ENCODE data around the gene ZMYND12. TPM values are rescaled to one million over a fixed set of nuclear protein-coding genes. Genes with fewer than 3 reads are reported as not detected.

Gene ZMYND12
- total RNA-seq, 1 donor, result 3.3 TPM

DNA sequence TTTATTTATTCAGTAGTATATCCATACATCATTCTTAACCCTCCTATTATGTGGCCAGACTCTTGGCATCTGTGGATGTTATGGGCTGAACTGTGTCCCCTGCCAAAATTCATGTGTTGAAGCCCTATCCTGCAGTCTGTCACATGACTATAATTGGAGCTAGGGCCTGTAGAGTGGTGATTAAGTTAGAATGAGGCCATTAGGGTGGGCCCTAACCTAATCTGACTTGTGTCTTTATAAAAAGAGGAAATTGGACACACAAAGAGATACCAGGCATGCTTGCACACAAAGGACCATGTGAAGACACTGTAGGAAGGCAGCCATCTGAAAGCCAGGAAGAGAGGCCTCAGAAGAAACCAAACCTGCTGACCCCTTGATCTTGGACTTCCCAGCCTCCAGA lies 6.6 kb downstream of the ZMYND12 start:
- Histone ChIP-seq H3K79me2 (ENCODE audit: insufficient read depth, low read length) (no peaks in the 10 kb centered on the region), H3K4me3 (ENCODE audit: insufficient read depth, low read length) (no peak overlapping the region), H3K27me3 (ENCODE audit: insufficient read depth, low read length) (no peaks in the 10 kb centered on the region), H3K27ac (ENCODE audit: low read depth, low read length) (no peak overlapping the region), H2AFZ (ENCODE audit: low read length) (no peak overlapping the region), H3K9me3 (ENCODE audit: low read depth, low read length) (no peaks in the 10 kb centered on the region), H3K4me2 (ENCODE audit: insufficient read depth, low read length) (no peak overlapping the region), H3K4me1 (ENCODE audit: insufficient read depth, low read length) (no peaks in the 10 kb centered on the region), H3K36me3 (ENCODE audit: insufficient read depth, low read length) (no peaks in the 10 kb centered on the region), H4K20me1 (ENCODE audit: insufficient read depth, low read length) (no peaks in the 10 kb centered on the region)
- no peak for DNase-seq (ENCODE audit: insufficient read length, low spot score, missing footprints)
- TF ChIP-seq, protein P1, sequence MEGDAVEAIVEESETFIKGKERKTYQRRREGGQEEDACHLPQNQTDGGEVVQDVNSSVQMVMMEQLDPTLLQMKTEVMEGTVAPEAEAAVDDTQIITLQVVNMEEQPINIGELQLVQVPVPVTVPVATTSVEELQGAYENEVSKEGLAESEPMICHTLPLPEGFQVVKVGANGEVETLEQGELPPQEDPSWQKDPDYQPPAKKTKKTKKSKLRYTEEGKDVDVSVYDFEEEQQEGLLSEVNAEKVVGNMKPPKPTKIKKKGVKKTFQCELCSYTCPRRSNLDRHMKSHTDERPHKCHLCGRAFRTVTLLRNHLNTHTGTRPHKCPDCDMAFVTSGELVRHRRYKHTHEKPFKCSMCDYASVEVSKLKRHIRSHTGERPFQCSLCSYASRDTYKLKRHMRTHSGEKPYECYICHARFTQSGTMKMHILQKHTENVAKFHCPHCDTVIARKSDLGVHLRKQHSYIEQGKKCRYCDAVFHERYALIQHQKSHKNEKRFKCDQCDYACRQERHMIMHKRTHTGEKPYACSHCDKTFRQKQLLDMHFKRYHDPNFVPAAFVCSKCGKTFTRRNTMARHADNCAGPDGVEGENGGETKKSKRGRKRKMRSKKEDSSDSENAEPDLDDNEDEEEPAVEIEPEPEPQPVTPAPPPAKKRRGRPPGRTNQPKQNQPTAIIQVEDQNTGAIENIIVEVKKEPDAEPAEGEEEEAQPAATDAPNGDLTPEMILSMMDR (IDR thresholded peaks at IDR 0.05; ENCODE audit: extremely low read depth, low read depth, low read length), result no peak

DNA sequence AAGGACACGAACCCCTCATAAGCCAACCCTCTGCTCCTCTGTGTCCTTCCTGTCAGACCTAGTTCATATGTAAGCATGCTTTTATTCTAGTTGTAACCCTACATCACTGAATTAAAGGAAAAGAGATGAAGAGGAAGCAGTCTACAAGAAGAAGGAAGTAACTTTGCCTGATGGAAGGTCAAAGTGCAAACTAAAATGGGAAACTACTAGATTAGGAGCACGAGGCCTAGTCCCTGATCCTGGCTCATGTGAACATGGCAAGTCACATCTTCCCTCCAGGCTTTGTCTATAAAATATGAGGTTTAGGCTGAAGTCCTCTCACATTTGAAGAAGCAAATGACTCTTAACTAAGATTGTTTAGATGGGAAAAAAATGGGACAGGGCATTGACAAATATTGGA lies 13.2 kb downstream of the ZMYND12 start:
- no peaks in the 10 kb centered on the region for H3K36me3 ChIP-seq (ENCODE audit: insufficient read depth, low read length)
- no peaks in the 10 kb centered on the region for H4K20me1 ChIP-seq (ENCODE audit: insufficient read depth, low read length)
- no peaks in the 10 kb centered on the region for H3K79me2 ChIP-seq (ENCODE audit: insufficient read depth, low read length)
- no peak overlapping the region for H3K4me3 ChIP-seq (ENCODE audit: insufficient read depth, low read length)
- TF ChIP-seq, protein P1 (IDR thresholded peaks at IDR 0.05; ENCODE audit: extremely low read depth, low read depth, low read length), result no peak
- no peaks in the 10 kb centered on the region for H3K9me3 ChIP-seq (ENCODE audit: low read depth, low read length)
- no peak overlapping the region for H3K27ac ChIP-seq (ENCODE audit: low read depth, low read length)
- no peak overlapping the region for H3K4me2 ChIP-seq (ENCODE audit: insufficient read depth, low read length)
- no peak overlapping the region for H2AFZ ChIP-seq (ENCODE audit: low read length)
- H3K27me3 ChIP-seq (ENCODE audit: insufficient read depth, low read length), result no peaks in the 10 kb centered on the region
- DNase-seq (ENCODE audit: insufficient read length, low spot score, missing footprints), result no peak
- H3K4me1 ChIP-seq (ENCODE audit: insufficient read depth, low read length), result peaks cover 5% of the 10 kb centered on the region

DNA sequence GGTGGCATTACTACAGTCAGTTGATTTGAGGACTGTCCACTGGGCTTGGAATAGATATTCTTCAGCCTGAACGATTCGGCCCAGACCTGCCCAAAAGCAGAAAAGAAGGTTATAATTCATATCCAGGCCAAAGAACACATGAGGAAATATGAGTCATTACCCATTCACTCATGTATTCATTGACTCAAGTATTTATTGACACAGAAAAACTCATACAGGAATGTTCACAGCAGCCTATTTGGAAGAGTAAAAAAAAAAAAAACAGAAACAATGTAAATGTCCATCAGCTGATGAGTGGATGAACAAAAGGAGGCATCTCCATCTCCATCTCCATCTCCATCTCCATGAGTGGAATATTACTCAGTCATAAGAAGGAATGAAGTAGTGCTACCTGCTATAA lies 15.9 kb downstream of the ZMYND12 start:
- H3K4me1 ChIP-seq (ENCODE audit: insufficient read depth, low read length), result peaks cover 5% of the 10 kb centered on the region
- H3K4me3 ChIP-seq (ENCODE audit: insufficient read depth, low read length), result no peak overlapping the region
- no peak overlapping the region for H3K27ac ChIP-seq (ENCODE audit: low read depth, low read length)
- DNase-seq (ENCODE audit: insufficient read length, low spot score, missing footprints), result peak; percentile 93
- no peaks in the 10 kb centered on the region for H3K9me3 ChIP-seq (ENCODE audit: low read depth, low read length)
- no peaks in the 10 kb centered on the region for H3K36me3 ChIP-seq (ENCODE audit: insufficient read depth, low read length)
- H3K4me2 ChIP-seq (ENCODE audit: insufficient read depth, low read length), result no peak overlapping the region
- H4K20me1 ChIP-seq (ENCODE audit: insufficient read depth, low read length), result no peaks in the 10 kb centered on the region
- H2AFZ ChIP-seq (ENCODE audit: low read length), result no peak overlapping the region
- no peaks in the 10 kb centered on the region for H3K79me2 ChIP-seq (ENCODE audit: insufficient read depth, low read length)
- TF ChIP-seq, protein P1 (IDR thresholded peaks at IDR 0.05; ENCODE audit: extremely low read depth, low read depth, low read length), result no peak
- H3K27me3 ChIP-seq (ENCODE audit: insufficient read depth, low read length), result no peaks in the 10 kb centered on the region

DNA sequence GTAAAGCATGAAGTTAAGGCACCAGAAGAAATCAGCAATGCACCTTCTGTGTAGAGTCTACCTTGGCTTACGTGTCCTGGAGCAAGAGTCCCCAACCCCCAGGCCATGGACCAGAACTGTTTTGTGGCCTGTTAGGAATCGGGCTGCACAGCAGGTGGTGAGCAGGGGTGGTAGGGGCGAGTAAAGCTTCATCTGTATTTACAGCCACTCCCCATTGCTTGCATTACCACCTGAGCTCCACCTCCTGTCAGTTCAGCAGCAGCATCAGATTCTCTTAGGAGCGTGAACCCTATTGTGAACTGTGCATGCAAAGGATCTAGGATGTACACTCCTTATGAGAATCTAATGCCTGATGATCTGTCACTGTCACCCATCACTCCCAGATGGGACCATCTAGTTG lies 21.5 kb downstream of the ZMYND12 start:
- no peak overlapping the region for H3K27ac ChIP-seq (ENCODE audit: low read depth, low read length)
- no peak for DNase-seq (ENCODE audit: insufficient read length, low spot score, missing footprints)
- TF ChIP-seq, protein P1 (IDR thresholded peaks at IDR 0.05; ENCODE audit: extremely low read depth, low read depth, low read length), result no peak
- no peak overlapping the region for H3K4me3 ChIP-seq (ENCODE audit: insufficient read depth, low read length)
- H3K9me3 ChIP-seq (ENCODE audit: low read depth, low read length), result no peaks in the 10 kb centered on the region
- H3K36me3 ChIP-seq (ENCODE audit: insufficient read depth, low read length), result no peaks in the 10 kb centered on the region
- no peaks in the 10 kb centered on the region for H3K27me3 ChIP-seq (ENCODE audit: insufficient read depth, low read length)
- no peak overlapping the region for H3K4me2 ChIP-seq (ENCODE audit: insufficient read depth, low read length)
- H3K4me1 ChIP-seq (ENCODE audit: insufficient read depth, low read length), result peaks cover 6% of the 10 kb centered on the region
- H4K20me1 ChIP-seq (ENCODE audit: insufficient read depth, low read length), result no peaks in the 10 kb centered on the region
- H2AFZ ChIP-seq (ENCODE audit: low read length), result no peak overlapping the region
- no peaks in the 10 kb centered on the region for H3K79me2 ChIP-seq (ENCODE audit: insufficient read depth, low read length)
